SIG-M5 treated with dmso at 0.1 percent for 504 hours (cell line): ENCODE measurements around the gene ZBTB7C.
A peak's percentile ranks its signal among the peaks of the same experiment; 100 is the strongest.
"Not testable (repeated sequence)": the region's sequence is repeated elsewhere in the genome, so short reads cannot be mapped to it uniquely, and the experiment has no call there.

Experiments
- DNase-seq: peaks from one replicate; lab custom pipeline; 2025; ENCODE audit not compliant: unreplicated experiment; lab: John Stamatoyannopoulos, UW

The ZBTB7C gene

GRCh38 chr18:48408727-48409590, at the start of gene ZBTB7C:
ZBTB7C (minus strand) TSS chr18:48409383.
- peak; percentile 24 for DNase-seq

DNA sequence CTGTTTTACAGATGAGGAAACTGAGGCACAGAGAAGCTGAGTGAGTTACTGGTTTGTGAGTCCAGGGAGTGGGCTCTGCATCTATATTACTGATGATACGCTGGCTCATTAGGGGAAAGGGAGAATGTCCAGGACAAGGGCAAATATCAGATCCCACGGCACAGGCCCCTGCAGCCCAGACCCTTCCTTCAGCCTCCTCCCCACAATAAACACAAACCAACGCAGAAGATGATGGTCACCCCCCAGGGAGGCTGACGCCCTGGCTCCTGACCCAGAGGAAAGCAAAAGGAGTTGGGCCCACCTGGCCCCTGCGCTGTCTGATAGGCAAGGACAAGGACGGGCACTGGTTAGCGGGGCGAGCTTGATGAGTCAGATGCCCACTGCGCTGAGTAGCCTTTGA, 47.7 kb upstream of the ZBTB7C start:
- no peak for DNase-seq

DNA sequence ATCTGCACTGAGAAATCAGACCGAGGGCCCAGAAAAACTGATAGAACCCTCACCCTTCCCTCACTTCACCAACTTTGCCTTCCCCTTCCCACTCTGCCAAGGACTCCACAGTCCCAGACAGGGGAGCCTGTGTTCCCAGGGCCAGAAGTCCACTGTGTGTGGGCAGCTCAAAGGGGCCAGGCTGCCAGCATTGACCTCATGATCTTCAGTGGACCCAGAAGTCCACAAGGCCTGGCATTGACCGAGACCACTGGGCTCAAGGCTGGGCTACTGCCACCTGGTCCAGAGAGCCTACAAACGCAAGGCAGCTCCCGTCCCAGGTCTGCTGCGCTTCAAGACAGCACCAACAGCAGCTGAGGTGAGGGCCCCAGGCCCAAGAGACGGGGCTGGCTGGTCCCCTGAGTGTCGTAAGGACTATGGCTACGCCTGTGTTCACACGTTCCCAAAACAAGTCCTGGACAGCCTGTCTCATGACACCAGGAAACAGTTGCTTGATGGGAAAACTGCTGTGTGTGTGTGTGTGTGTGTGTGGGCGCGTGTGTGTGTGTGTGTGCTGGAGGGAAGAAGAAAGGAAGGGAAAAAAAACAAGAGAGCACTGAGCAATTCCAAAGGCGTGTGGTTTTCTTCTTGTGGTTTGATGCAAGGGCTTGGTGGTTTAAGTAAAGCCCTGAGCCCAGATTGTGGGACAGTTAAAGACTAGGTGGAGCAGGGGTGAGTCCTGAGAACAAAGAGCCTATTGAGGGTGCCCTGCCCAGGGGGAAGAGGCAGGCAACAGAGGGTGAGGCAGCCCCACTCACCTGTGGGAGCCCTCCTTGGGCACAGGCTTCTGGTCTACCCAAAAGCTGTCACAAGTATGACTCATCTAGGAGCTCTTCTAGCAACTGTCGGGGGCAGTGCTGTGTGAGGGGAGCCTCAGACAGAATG, 46.6 kb upstream of the ZBTB7C start:
- peak; percentile 25 for DNase-seq

DNA sequence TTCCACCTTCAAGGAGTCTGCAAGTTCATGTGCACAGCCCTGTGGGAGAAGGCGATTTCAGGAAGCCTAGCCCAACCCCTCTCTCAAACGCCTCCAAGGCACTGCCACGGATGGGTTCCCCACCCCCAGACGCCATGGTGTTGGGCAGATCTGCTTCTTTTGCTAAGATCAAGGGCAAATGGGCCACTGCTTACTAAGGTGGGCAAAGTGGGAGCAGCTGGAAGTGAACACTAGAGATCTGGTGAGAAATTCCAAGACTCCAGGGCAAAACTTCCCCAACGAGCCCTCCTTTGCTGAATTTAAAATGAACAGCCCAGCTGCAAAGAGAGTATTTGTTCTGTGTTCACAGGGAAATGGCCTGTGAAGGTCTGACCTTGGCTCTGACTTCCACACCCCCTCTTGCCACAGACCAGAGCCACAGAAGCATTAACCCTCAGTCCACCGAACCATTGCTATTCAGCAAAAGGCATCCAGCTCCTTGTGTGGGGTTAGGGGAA, 45.1 kb upstream of the ZBTB7C start:
- no peak for DNase-seq

DNA sequence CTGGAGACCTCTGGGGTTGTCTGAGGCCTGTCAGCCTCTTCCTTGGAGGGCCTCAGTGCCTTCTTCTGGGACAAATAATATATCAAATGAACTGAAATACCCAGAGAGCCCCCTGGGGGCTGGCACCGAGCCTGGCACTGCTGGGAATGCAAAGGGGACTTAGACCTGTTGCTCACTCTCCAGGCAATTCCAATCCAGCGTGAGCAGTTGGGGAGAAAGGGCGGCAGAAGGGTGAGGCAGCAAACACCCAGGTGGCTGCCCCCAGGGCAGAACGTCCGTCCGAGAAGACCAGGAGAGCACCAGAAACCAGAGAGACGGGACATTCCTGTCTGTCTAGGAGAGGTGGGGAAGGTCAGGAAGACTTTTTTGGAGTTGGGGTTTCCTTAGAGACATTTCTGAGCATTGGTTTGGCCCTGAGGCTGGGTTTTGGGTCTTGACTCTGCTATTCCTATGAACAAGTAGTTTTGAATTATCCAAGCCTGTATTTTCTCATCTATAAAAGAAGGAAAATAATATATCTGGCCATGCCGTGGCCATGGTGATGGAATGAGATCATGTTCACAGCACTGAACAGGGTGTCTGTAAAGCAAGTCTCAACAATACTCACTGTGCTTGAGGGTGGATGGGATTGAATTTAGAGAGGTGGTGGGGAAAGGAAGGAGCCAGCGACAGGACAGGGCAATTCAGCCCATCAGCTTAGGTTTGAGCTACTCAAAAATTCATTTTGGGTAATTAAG, 44.3 kb upstream of the ZBTB7C start:
- no peak for DNase-seq

GRCh38 chr18:48452861-48453323, 43.7 kb upstream of the ZBTB7C start:
- no peak for DNase-seq

GRCh38 chr18:48450685-48451084, 41.5 kb upstream of the ZBTB7C start:
- no peak for DNase-seq

DNA sequence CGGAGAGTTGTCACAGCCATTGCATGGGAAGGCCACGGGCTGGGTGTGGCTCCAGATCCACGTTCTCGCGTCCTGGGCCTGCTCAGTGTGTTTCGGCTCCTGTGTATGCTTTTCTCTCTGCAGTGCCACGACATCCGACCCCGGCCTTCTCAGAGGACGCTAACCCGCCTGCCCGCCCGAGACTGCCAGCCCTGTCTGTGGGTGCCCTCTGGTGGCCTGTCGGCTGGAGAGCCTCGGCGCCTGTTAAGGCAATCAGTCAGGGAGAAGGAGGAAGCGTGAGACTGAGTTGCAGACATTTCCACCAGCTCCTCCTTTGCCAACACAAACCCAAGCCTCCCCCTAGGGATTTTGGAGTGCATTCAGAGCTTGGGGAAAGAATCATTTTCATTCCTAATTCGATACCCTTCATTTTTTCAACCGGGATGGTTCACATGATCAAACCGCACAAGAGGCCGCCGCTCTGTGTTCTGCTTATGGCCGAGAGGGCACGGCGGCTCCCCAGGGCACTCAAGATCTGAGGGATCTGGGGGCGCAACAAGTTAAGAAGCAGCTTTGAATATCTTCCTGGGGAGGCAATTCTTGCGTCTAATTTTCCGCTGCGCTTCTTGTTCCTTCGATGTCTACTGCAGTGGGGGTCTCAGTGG, 37.5 kb upstream of the ZBTB7C start:
- peak; percentile 79 for DNase-seq

DNA sequence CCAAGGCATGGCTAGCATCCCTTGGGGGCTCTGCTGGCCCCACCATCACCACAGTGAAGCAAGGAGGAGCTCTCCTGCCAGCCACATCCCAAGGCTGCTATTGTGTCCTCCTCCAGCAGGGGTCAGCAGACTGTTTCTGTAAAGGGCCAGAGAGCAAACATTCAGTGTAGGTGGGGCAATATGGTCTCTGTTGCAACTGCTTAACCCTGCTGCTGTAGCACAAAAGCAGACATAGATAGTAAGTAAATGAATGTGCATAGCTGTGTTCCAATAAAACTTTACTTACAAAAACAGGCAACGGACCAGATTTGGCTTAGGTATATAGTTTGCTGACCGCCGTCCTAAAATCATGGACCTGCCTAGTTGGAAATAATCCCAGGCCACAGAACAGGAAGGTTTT, 36.4 kb upstream of the ZBTB7C start:
- DNase-seq, result peak; percentile 90

DNA sequence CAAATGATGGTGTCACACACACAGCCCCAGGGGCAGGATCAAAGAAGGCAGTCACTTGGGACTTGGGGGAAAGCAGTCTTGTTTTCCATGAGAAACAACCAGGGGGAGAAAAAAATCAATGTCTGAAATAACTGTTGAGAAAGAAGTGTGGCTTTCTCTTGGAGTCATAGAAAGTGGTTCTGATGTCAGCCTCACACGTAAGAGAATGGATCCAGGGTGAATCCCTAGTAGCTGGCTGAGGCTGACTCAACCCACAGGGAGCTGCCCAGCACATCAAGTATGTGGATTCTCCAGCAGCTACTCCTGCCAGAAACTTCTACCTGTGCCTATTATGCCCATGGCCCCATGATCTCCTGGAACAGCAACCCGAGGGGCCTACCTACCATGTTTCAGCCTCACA, 33.6 kb upstream of the ZBTB7C start:
- no peak for DNase-seq

- DNase-seq, result no peak
Observed at GRCh38 chr18:48441405-48441881, 32.3 kb upstream of the ZBTB7C start.

GRCh38 chr18:48440924-48441323, 31.7 kb upstream of the ZBTB7C start:
- DNase-seq, result no peak

- DNase-seq, result no peak
Observed at GRCh38 chr18:48436907-48437306, 27.7 kb upstream of the ZBTB7C start.

GRCh38 chr18:48434382-48434781, 25.2 kb upstream of the ZBTB7C start:
- not testable (repeated sequence) for DNase-seq

DNA sequence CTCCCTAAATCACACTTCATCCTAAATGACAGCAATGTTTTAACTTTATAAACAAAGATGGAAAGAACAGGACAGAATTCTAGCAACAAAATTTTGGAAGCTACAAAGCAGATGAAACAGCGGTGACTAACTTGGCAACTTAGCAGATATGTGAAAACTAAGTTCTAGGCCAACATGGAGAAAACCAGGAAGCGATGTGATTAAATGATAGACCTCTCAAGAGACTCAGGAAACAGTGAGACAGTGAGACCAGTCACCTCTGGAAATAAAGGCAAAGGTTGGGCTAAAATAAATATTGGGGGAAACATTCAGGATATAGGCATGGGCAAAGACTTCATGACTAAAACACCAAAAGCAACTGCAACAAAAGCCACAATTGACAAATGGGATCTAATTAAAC, 24.4 kb upstream of the ZBTB7C start:
- DNase-seq, result no peak

GRCh38 chr18:48430150-48430549, 21.0 kb upstream of the ZBTB7C start:
- DNase-seq, result no peak

DNA sequence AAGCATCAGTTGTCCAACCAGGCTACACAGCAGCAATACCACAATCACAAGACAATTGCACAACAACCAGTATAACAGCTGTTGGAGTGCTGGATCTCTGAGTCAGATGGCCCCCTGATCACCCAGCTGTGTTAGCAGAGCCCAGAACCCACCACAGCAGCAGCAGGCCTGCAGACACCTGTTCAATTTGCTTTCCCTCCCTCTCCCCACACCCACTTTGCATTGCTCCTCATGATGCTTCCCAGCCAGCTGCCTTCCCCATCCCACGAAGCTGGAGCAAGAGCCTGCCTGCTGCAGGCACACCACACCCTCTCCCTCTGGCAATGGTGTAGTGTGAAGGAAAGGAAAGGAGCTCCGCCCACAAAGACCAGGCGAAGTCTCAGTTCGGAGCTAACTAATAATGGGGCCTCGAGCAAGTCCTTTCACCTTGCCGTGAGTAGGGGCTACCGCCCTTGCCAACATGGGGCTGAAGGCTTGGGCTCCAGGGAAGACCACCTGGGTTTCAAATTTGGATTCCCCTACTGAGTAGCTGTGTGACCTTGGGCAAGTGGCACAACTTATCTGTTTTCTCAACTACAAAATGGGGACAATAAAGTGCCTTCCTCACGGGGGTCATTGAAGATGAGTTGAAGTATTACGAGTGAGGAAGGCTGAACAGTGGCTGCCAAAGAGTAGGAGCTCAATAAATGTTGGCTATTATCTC, 19.4 kb upstream of the ZBTB7C start:
- no peak for DNase-seq

- no peak for DNase-seq
Observed at GRCh38 chr18:48422947-48423378, 13.8 kb upstream of the ZBTB7C start.

GRCh38 chr18:48419277-48420022, 10.3 kb upstream of the ZBTB7C start:
- DNase-seq, result no peak
